Parathyroid adenoma (tissue), 2 donors: ENCODE measurements around the gene MBLAC2.

Experiments used
- H2AFZ ChIP-seq: fragments of 300-600 bp; sonication (generic); one replicate; pipeline ENCODE4 v1.7.0; 2017; ENCODE audit warnings: antibody characterized with exemption, mild to moderate bottlenecking
- H3K27ac ChIP-seq: fragments of 300-600 bp; sonication (generic); one replicate; pipeline ENCODE4 v1.7.0; 2017
- H3K27me3 ChIP-seq: fragments of 300-600 bp; sonication (generic); one replicate; pipeline ENCODE4 v1.7.0; 2017; ENCODE audit warnings: low read length; ENCODE audit not compliant: control insufficient read depth, insufficient read depth
- H3K36me3 ChIP-seq: fragments of 300-600 bp; sonication (generic); one replicate; pipeline ENCODE4 v1.7.0; 2017; ENCODE audit warnings: low read length; ENCODE audit not compliant: control insufficient read depth, insufficient read depth
- H3K4me1 ChIP-seq: fragments of 300-600 bp; sonication (generic); one replicate; pipeline ENCODE4 v1.7.0; 2017; ENCODE audit warnings: control low read depth
- H3K4me2 ChIP-seq: fragments of 300-600 bp; sonication (generic); one replicate; pipeline ENCODE4 v1.7.0; 2017; ENCODE audit warnings: low read length
- H3K4me3 ChIP-seq: fragments of 300-600 bp; sonication (generic); one replicate; pipeline ENCODE4 v1.7.0; 2017; ENCODE audit warnings: low read depth, low read length
- H3K79me2 ChIP-seq: fragments of 300-600 bp; sonication (generic); one replicate; pipeline ENCODE4 v1.7.0; 2017; ENCODE audit warnings: control low read depth
- H3K9ac ChIP-seq: fragments of 300-600 bp; sonication (generic); one replicate; pipeline ENCODE4 v1.7.0; 2017; ENCODE audit warnings: mild to moderate bottlenecking
- H3K9me3 ChIP-seq: fragments of 300-600 bp; sonication (generic); one replicate; pipeline ENCODE4 v1.7.0; 2017; ENCODE audit warnings: low read length; ENCODE audit not compliant: control insufficient read depth
- TF ChIP-seq, protein P1 (sequence below): fragments of 300-600 bp; sonication (generic); IDR thresholded peaks from one replicate; pipeline ENCODE4 v1.7.0; 2017; ENCODE audit warnings: antibody characterized with exemption, mild to moderate bottlenecking
- donor health status: primary hyperparathyroidism.

MBLAC2 gene

DNA sequence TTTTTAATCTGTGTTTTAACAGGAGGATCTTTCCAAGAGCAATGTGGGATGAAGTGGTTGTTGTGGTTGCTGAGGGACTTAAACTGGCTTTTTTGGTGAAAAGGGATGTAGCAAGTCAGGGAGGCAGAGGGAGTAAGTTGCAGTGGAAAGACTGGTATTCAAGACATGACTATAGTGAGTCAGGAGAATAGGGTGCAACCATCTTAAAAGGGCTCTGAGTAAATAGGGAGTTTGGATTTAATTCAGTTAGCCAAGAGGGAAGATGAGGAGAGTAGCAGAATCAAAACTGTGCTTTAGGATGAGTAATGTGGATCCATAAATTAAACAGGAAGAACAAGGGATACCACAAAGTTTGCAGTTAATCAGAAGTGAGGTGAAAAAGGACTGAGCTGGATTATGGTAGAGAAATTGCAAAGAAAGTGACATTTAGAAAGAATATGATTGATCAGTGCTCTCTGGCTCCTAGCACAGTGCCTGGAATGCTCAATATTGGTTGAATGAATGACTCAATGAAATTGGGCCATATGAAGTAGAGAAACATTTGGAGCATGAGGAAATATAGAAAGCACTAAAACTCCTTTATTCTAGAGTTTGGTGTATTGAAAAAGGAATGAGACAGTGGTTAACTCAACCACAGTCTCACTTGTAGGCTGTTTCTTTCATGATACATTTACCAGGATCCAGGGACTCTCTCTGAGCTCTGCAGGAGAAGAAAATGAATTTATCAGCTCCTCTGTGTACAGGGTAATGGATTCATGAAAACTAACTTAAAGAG is 5.2 kb upstream of the MBLAC2 start:
- H3K27ac ChIP-seq, result peak overlapping the region; percentile 49
- H3K79me2 ChIP-seq, result no peaks in the 10 kb centered on the region
- no peak overlapping the region for H3K9ac ChIP-seq
- peak overlapping the region; percentile 39 for H2AFZ ChIP-seq
- no peak overlapping the region for H3K4me2 ChIP-seq
- no peaks in the 10 kb centered on the region for H3K9me3 ChIP-seq
- H3K27me3 ChIP-seq, result no peaks in the 10 kb centered on the region
- TF ChIP-seq, protein P1, sequence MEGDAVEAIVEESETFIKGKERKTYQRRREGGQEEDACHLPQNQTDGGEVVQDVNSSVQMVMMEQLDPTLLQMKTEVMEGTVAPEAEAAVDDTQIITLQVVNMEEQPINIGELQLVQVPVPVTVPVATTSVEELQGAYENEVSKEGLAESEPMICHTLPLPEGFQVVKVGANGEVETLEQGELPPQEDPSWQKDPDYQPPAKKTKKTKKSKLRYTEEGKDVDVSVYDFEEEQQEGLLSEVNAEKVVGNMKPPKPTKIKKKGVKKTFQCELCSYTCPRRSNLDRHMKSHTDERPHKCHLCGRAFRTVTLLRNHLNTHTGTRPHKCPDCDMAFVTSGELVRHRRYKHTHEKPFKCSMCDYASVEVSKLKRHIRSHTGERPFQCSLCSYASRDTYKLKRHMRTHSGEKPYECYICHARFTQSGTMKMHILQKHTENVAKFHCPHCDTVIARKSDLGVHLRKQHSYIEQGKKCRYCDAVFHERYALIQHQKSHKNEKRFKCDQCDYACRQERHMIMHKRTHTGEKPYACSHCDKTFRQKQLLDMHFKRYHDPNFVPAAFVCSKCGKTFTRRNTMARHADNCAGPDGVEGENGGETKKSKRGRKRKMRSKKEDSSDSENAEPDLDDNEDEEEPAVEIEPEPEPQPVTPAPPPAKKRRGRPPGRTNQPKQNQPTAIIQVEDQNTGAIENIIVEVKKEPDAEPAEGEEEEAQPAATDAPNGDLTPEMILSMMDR, result no peak
- no peak overlapping the region for H3K4me3 ChIP-seq
- peaks cover 7% of the 10 kb centered on the region for H3K4me1 ChIP-seq
- no peaks in the 10 kb centered on the region for H3K36me3 ChIP-seq

DNA sequence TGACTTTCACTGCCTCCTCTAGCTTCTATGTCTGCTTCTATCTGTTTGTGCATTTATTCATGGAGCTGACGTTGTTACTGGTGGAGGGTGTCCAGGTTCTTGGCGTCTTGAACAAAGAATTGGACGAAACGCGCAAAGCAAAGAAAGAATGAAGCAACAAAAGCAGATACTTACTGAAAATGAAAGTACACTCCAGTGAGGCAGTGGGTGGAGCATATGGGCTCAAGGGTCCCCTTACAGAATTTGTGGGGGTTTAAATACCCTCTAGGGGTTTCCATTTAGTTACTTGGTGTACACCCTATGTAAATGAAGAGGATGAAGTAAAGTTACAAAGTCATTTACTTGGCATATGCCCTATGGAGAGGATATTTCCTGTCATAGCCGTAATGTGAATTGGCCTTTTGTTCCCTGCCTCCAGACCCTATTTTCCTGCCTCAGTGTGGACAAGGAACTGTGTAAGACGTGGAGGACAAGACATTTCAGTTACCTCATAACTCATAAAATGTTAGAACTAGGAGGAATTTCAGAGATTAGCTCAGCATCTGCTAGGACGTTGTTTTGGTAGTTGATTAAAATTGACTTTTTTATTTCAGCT is 3.1 kb upstream of the MBLAC2 start:
- H3K4me2 ChIP-seq, result no peak overlapping the region
- no peaks in the 10 kb centered on the region for H3K27me3 ChIP-seq
- TF ChIP-seq, protein P1, result no peak
- H3K79me2 ChIP-seq, result peaks cover 6% of the 10 kb centered on the region
- no peak overlapping the region for H3K4me3 ChIP-seq
- H2AFZ ChIP-seq, result no peak overlapping the region
- no peak overlapping the region for H3K27ac ChIP-seq
- H3K9me3 ChIP-seq, result no peaks in the 10 kb centered on the region
- H3K4me1 ChIP-seq, result peaks cover 7% of the 10 kb centered on the region
- no peaks in the 10 kb centered on the region for H3K36me3 ChIP-seq
- H3K9ac ChIP-seq, result no peak overlapping the region

DNA sequence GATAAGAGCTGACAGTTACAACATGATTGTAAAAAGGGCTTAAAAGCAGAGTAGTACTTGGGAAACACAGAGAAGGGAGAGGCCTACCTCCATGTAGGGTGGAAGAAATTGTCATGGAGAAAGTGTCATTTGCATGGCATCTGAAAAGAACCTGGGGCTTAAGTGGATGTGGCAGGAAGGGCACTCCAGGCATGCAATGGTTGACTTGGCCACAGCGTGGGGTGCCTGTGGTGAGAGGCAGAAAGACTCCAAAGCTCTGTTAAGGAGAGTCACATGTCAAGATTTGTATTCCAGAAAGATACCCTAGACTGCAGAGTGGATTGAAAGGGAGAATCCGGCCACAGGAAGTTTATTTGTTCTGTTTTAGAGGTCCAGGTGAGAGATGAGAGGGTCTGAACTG is 2.5 kb upstream of the MBLAC2 start:
- peak overlapping the region; percentile 8 for H3K27ac ChIP-seq

DNA sequence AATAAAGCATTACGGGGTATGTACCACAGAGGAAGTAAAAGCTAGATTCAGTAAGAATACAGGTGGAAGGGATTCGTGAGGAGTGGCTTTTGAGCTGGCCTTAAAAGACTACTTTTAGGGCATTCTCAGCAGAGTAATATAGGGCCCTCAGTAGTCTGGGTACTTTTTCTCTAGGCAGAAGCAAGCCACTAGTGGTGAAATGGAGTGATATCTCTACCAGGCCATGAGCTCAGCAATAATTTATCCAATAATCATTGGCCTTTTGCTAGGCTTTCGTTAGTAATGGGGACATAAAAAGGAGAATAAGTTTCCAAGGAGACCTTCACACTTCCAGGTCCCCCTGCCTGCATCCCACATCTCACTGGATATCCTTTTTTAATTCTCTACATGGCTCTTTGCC is 1.8 kb upstream of the MBLAC2 start:
- Histone ChIP-seq H3K27ac (peak overlapping the region; percentile 9), H3K27me3 (no peaks in the 10 kb centered on the region), H3K79me2 (peaks cover 11% of the 10 kb centered on the region), H3K4me1 (peaks cover 7% of the 10 kb centered on the region), H3K4me2 (no peak overlapping the region), H3K36me3 (no peaks in the 10 kb centered on the region), H2AFZ (peak overlapping the region; percentile 47), H3K4me3 (no peak overlapping the region), H3K9ac (no peak overlapping the region), H3K9me3 (no peaks in the 10 kb centered on the region)
- TF ChIP-seq, protein P1, result no peak

More for the DNA sequence above, 2.5 kb upstream of the MBLAC2 start:
- H3K79me2 ChIP-seq, result peaks cover 6% of the 10 kb centered on the region
- H3K9ac ChIP-seq, result no peak overlapping the region
- TF ChIP-seq, protein P1, result no peak
- no peaks in the 10 kb centered on the region for H3K36me3 ChIP-seq
- no peak overlapping the region for H3K4me3 ChIP-seq
- H3K27me3 ChIP-seq, result no peaks in the 10 kb centered on the region
- peaks cover 7% of the 10 kb centered on the region for H3K4me1 ChIP-seq
- H2AFZ ChIP-seq, result peak overlapping the region; percentile 22
- no peaks in the 10 kb centered on the region for H3K9me3 ChIP-seq
- H3K4me2 ChIP-seq, result no peak overlapping the region
